LHCN-M2 (cell line): Measurements from ENCODE around the gene CABP2. TPM values are rescaled to one million over a fixed set of nuclear protein-coding genes. Genes with fewer than 3 reads are reported as not detected.
"Not testable (repeated sequence)": the region's sequence is repeated elsewhere in the genome, so short reads cannot be mapped to it uniquely, and the experiment has no call there.

ENCODE experiments used
- DNase-seq: peaks from one replicate; pipeline ENCODE4 v3.0.0-alpha.2; 2012; ENCODE audit warnings: low read depth
- total RNA-seq: library from RNA; depleted of rRNA; stranded (reverse); fragments of >200 nt; gene quantifications from 2 replicates; pipeline ENCODE4 v1.2.3, GENCODE V29; 2014; rRNA removed

CABP2 gene
- total RNA-seq, 1 experiment from 2014 or later: not detected

DNA sequence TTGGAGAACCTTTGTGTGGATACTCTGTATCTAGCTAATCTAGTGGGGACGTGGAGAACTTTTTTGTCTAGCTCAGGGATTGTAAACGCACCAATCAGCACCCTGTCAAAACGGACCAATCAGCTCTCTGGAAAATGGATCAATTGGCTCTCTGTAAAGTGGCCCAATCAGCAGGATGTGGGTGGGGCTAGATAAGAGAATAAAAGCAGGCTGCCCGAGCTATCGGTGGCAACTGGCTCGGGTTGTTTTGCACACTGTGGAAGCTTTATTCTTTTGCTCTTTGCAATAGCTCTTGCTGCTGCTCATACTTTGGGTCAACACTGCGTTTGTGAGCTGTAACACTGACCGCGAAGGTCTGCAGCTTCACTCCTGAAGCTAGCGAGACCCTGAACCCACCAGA lies 46.6 kb downstream of the CABP2 start:
- not testable (repeated sequence) for DNase-seq

DNA sequence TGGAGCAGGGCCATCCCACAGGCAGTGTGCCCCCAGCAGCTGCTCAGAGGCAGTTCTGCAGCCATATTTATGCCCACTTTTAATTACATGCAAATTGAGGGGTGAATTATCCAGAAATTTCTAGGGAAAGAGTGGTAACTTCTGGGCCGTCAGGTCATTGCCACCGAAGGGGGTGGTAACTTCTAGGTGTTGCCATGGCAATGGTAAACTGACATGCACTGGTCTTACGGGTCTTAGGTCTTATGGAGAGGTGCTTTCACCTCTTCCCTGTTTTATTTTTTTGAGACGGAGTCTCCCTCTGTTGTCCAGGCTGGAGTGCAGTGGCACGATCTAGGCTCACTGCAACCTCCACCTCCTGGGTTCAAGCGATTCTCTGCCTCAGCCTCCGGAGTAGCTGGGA lies 50.4 kb downstream of the CABP2 start:
- no peak for DNase-seq

DNA sequence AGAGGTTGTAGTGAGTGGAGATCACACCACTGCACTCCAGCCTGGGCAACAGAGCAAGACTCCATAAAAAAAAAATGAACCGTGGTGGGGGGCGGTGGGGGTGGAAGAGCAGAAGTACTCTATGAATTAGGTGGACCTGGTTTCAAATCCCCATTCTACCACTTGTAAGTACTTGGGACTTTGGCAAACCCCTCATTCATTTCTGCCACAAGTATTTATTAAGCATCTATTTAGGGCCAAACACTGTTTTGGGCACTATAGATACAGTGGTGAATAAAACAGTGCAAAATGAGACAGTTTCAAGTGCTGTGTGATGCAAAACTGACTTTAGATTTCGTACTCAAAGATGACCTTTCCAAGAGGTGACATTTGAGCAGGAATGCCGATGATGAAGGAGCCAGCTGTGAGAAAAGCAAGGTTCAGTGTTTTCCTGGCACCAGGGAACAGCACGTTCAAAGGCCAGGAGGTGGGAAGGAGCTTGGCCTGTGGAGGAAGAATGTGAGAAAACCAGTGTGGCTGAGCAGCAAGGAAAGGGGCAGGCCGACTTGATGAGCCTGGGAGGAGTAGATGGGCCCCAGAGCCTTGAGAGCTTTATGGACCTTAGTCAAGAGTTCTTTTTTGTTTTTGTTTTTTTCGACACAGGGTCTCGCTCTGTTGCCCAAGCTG lies 52.8 kb downstream of the CABP2 start:
- DNase-seq: no peak

DNA sequence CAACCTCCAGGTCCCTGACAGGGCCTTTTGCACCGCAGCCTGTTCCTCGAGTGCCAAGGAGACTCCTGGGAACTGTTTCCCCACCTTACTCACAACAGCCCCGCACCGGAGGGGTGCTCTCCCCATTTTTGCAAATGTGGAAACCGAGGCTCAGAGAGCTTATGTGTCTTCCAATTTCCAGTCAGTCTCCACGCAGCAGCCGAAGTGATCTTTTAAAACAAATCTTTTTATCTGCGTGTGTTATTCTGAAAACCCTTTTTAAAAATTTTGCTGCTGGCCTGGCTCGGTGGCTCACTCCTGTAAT lies 53.8 kb downstream of the CABP2 start:
- no peak for DNase-seq

Other genes with a start within 250 kb of the CABP2 start
- 31.3 and 42.1 TPM in 2 replicates for gene ANKRD13D, start 234.1 kb downstream of the CABP2 start, total RNA-seq
- 10.8 and 19.0 TPM in 2 replicates for gene SSH3, start 219.9 kb downstream of the CABP2 start, total RNA-seq
- gene POLD4, start 169.9 kb downstream of the CABP2 start, total RNA-seq: 114 and 138 TPM in 2 replicates
- gene CLCF1, start 149.8 kb downstream of the CABP2 start, total RNA-seq: 16.1 and 19.8 TPM in 2 replicates
- 6.7 and 12.3 TPM in 2 replicates for gene RAD9A, start 131.5 kb downstream of the CABP2 start, total RNA-seq
- gene PPP1CA, start 121.6 kb downstream of the CABP2 start, total RNA-seq: 239 and 247 TPM in 2 replicates
- gene TBC1D10C, start 119.4 kb downstream of the CABP2 start, total RNA-seq: not detected in 2 replicates
- 0.32 and 0.40 TPM in 2 replicates for gene CARNS1, start 107.8 kb downstream of the CABP2 start, total RNA-seq
- 56.1 and 83.8 TPM in 2 replicates for gene RPS6KB2, start 95.0 kb downstream of the CABP2 start, total RNA-seq
- 0.38 and 0.75 TPM in 2 replicates for gene PTPRCAP, start 85.8 kb downstream of the CABP2 start, total RNA-seq
- gene CORO1B, start 80.0 kb downstream of the CABP2 start, total RNA-seq: 85.9 and 105 TPM in 2 replicates
- not detected in 2 replicates for gene GPR152, start 70.7 kb downstream of the CABP2 start, total RNA-seq
- 1.2 and 3.1 TPM in 2 replicates for gene CABP4, start 68.1 kb downstream of the CABP2 start, total RNA-seq
- 45.6 and 47.5 TPM in 2 replicates for gene TMEM134, start 54.2 kb downstream of the CABP2 start, total RNA-seq
- 73.5 and 78.2 TPM in 2 replicates for gene AIP, start 40.4 kb downstream of the CABP2 start, total RNA-seq
- gene PITPNM1, start 18.1 kb downstream of the CABP2 start, total RNA-seq: 34.5 and 41.2 TPM in 2 replicates
- gene CDK2AP2, start 15.3 kb downstream of the CABP2 start, total RNA-seq: 31.9 and 34.0 TPM in 2 replicates
- 446 and 608 TPM in 2 replicates for gene GSTP1, start 60.4 kb upstream of the CABP2 start, total RNA-seq
- 192 and 232 TPM in 2 replicates for gene NDUFV1, start 83.5 kb upstream of the CABP2 start, total RNA-seq
- gene NUDT8, start 106.5 kb upstream of the CABP2 start, total RNA-seq: 7.5 and 19.8 TPM in 2 replicates
- not detected in 2 replicates for gene TBX10, start 116.3 kb upstream of the CABP2 start, total RNA-seq
- 0.23 TPM in 1 of 2 replicates, not detected in the other for gene ACY3, start 127.3 kb upstream of the CABP2 start, total RNA-seq
- gene ALDH3B2, start 151.2 kb upstream of the CABP2 start, total RNA-seq: not detected in 2 replicates